Lower leg skin (tissue), 3 donors: Measurements from ENCODE around the gene TMEM126B.

Source experiments
- CTCF ChIP-seq, 3 donors: fragments of 450-650 bp; IDR thresholded peaks; one replicate each; pipeline ENCODE4 v1.5.1; 2016; ENCODE audit warnings: antibody characterized with exemption in 3 of 3, mild to moderate bottlenecking in 3 of 3, moderate library complexity in 2 of 3
- POLR2A ChIP-seq, 2 donors: fragments of 450-650 bp; IDR thresholded peaks; one replicate each; pipeline ENCODE4 v1.6.1; 2016 to 2017; ENCODE audit warnings: antibody characterized with exemption in 2 of 2, mild to moderate bottlenecking in 1 of 2, moderate library complexity in 1 of 2

- no peak for TF ChIP-seq CTCF (IDR thresholded peaks at IDR 0.05)
- TF ChIP-seq POLR2A (IDR thresholded peaks at IDR 0.05) = no peak
These were observed 39.0 kb upstream of the TMEM126B start for GRCh38 chr11:85589373-85589772.
